Stimulated activated CD8-positive, alpha-beta memory T cell treated with anti-CD3 and anti-CD28 coated beads, Interleukin-15, amount 100 ng/mL, for 1 hour (primary cell): ENCODE data around the gene MAU2.
"Not testable (repeated sequence)": the region's sequence is repeated elsewhere in the genome, so short reads cannot be mapped to it uniquely, and the experiment has no call there.

Experiments
- DNase-seq: peaks from one replicate; pipeline ENCODE4 v3.0.0-alpha.2; 2020; ENCODE audit warnings: low read depth

MAU2 gene

DNA sequence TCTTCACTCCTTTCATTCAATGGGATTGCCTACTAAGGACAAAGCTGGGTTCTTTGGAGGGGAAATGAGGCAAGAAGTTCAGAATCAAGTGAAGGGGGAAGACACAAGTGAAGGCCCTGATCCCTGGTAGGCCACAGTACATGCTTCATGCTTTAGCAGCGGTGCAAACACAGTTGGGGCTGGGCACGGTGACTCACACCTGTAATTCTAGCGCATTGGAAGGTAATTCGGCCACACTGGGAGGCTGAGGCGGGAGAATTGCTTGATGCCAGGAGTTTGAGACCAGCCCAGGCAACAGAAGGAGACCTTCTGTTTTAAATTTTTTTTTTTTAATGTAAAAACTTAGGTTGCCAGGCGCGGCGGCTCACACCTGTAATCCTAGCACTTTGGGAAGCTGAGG is 61.5 kb downstream of the MAU2 start:
- DNase-seq = no peak

GRCh38 chr19:19384486-19384885 is 63.9 kb downstream of the MAU2 start:
- no peak for DNase-seq

- DNase-seq = peak; percentile 98
Observed at GRCh38 chr19:19385131-19385895, 64.7 kb downstream of the MAU2 start.

GRCh38 chr19:19385896-19386869 is 65.6 kb downstream of the MAU2 start:
- peak; percentile 23 for DNase-seq

DNA sequence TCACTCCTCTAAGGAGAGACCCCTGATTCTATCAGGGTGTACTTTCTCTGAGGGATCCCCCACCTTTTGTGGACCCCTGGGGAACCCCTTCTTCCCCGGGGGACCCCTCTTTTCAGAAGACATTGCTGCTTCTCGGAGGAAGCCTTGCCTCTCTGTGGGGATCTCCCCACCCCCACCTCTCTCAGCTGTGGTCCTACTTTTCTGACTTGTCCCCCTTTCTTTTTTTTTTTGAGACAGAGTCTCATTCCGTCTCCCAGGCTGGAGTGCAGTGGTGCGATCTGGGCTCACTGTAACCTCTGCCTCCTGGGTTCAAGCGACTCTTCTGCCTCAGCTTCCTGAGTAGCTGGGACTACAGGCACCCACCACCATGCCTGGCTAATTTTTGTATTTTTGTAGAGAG is 66.5 kb downstream of the MAU2 start:
- DNase-seq = no peak

DNA sequence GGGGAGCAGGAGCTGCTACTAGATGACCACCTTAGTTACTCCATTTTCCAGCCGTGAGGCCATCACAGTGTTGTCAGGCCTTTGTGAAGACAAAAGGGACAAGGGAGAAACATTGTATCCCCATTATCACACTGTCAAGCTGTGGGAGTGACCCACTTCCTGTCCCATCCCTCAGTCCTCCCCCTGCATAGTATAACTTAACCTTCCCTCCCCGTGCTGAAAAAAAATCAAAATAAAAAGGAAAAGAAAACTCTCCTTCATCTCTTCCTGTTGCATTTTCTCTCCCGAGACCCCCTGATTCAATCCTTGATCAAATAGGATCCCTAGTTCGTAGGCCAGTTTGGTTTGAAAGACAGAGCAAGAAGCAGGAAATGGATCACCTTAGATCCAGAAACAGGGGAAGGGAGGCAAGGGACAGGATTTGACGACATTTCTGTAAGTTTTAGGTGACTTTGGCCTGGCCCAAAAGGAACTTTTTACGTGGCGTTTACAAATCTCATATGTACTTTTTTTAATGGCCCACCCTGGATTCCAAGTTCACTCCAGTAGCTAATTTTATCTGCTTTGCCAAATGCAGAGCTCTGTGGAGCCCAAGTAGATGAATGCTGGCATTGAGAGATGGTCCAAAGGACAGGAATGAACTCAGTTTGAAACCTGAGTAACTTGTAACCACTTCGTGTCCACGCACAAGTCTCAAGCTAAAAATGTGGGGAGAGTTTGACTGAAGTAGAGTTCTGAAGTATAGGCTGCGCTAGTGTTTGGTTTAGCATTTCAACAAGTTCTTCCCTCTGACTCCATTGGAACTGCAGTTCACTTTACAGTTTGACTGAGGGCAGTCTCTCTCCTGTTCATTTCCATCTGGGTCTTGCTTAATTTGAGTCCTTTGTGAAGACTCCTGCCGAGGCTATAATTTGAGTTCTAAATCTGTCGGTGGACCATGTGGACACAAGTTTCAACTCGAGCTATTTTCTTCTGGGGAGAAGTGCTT is 68.2 kb downstream of the MAU2 start:
- no peak for DNase-seq

DNA sequence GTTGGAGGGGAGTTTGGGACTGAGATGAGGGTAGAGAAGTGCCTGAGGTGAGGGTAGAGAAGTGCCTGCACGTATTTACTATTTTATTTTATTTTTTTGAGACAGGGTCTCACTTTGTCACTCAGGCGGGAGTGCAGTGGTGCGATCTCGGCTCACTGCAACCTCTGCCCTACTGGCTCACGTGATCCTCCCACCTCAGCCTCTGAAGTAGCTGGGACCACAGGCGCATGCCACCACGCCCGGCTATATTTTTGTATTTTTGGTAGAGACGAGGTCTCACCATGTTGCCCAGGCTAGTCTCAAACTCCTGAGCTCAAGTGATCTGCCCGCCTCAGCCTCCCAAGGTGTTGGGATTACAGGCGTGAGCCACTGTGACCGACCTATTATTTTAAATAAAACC is 69.1 kb downstream of the MAU2 start:
- not testable (repeated sequence) for DNase-seq

- not testable (repeated sequence) for DNase-seq
Observed at GRCh38 chr19:19394333-19394732, 73.7 kb downstream of the MAU2 start.

- DNase-seq = no peak
Observed at GRCh38 chr19:19399733-19400433, 79.3 kb downstream of the MAU2 start.

GRCh38 chr19:19402656-19403372 is 82.2 kb downstream of the MAU2 start:
- no peak for DNase-seq

GRCh38 chr19:19403373-19403901 is 82.8 kb downstream of the MAU2 start:
- DNase-seq = no peak

- peak; percentile 84 for DNase-seq
Observed at GRCh38 chr19:19404879-19405860, 84.5 kb downstream of the MAU2 start, which contains the start of gene GATAD2A. GATAD2A (plus strand) TSS chr19:19405675; CDS start chr19:19465346, 59,671 bp downstream.

DNA sequence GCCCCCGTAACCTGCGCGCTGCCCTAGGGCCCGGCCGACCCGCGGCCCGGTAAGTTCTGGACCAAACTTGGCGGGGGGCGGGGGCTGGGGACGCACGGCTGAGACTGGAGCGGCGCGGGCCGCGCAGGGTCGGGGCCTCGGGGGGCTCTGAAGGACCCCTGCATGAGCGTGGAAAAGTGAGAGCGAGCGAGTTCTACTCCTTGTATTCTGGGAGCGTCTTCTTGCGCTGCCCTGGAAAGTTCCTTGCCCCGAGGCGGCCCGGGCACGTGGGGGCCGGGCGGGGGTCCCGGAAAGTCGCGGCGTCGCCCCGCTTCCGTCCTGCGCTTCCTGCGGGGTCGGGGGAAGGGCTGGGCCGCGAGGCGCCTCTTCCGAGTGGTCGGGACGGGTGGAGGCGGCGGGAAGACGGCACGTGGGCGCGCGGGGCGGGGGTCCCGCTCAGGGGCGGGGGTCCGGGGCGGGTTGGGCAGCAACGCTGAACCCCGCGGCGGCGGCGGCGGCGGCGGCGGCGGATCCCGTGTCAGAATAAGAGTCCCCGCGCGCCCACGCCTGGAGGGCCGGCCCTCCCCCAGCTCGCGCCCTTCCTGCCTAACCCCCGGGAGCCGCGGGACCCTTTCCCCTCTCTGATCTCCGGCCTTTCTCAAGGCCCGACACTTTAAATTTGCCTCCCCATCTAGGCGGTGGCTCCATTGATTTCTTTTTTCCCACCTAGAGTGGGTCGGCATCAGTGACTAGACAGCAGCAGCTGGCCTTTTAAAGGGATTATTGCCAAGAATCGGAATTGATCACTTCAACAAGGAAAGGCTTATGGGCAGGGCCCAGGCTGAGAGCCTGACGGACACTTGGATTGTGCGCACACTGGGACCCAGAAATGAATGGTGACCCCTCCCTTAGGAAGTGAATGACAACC is 85.6 kb downstream of the MAU2 start:
- DNase-seq = no peak

- DNase-seq = peak; percentile 31
Observed at GRCh38 chr19:19406878-19407632, 86.4 kb downstream of the MAU2 start.

DNA sequence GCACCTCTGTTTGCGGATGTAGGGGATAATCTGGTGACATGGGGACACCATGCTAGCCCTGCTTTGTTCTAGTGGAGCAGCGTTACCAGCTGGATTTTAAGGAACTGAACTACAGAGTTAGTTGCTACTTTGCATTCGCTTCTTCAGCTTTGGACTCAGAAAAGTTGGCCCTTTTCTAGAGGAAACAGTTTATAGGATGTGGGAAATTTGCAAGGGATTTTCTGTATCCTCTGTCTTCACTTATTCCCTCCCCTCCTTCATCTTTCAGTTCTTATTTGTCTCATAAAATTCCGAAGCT is 87.0 kb downstream of the MAU2 start:
- DNase-seq = no peak
